HG03354 (cell line): ENCODE results near the gene GUCA2B.

Experiments
- ATAC-seq: cut with Tn5 transposase; IDR thresholded peaks from one replicate; pipeline ENCODE4 v1.9.1; 2021; ENCODE audit warnings: mild to moderate bottlenecking; ENCODE audit not compliant: unreplicated experiment, poor library complexity, severe bottlenecking

Gene GUCA2B

GRCh38 chr1:42181687-42182086 is 28.5 kb downstream of the GUCA2B start:
- ATAC-seq = no peak

DNA sequence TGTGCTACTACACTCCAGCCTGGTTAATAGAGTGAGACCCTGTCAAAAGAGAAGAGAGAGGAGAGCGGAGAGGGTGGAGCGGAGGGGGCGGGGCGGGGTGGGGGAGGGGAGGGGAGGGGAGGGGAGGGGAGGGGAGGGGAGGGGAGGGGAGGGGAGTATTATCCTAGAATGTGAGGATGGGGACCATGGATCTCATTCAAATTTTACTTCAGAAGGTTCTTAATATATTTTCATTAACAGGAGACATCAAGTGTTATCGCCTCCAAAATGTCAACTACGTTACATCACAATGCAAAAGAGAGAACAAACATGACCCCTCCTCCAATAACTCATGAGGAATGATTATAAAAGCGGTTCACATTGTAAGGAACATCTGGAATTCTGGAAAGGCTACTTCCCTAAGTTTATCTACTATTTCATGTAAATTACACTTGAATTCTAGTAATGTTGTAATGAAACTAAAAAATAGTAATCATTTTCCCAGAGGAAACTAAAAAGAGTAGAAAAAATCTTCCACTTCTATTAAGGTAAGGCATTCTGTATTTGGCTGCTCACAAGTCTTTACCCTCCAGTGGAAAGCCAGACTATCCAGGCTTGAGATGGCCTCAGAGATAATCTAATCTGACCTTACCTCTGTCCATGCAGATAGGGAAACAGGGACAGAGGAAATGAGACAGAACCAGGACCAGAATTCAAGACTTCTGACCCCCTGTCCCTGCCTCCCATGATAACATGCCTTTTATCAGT is 30.2 kb downstream of the GUCA2B start:
- ATAC-seq = no peak

DNA sequence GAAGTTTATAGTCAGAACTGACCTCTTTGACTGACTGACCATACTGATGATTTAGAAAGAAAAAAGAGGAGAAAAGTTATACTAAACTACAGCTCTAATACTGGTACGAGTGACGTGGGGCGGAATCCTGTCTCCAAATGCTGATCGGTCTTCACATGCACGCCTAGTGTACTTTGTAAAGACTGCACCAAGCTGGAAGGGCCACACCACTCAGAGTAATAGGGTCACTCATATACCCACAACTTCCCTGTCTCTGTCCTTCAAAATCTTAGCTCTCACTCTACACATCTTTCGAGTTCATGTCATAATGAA is 30.7 kb downstream of the GUCA2B start:
- ATAC-seq = no peak

GRCh38 chr1:42184616-42185015 is 31.4 kb downstream of the GUCA2B start:
- no peak for ATAC-seq

- no peak for ATAC-seq
Measured at GRCh38 chr1:42186152-42186551, 32.9 kb downstream of the GUCA2B start.

GRCh38 chr1:42189931-42190853 is 37.0 kb downstream of the GUCA2B start:
- no peak for ATAC-seq

DNA sequence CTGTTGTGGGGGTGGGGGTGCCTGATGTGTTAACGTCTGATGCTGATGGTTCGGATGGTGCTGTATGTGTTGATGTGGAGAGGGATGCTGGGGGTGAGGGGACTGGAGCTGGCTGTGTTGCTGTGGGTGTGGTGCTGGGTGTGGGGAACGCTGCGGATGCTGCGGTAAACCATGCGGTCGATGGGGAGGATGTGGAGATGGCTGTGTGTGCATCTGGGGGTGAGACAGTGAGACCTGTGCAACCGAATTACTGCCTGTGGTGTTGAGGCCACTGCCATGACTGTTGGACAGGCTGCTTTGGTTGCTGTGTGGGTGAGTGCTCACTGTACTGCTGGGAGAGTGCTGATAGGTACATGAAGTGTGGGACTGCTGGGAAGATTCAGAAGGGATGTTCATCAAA is 38.1 kb downstream of the GUCA2B start:
- ATAC-seq = no peak

DNA sequence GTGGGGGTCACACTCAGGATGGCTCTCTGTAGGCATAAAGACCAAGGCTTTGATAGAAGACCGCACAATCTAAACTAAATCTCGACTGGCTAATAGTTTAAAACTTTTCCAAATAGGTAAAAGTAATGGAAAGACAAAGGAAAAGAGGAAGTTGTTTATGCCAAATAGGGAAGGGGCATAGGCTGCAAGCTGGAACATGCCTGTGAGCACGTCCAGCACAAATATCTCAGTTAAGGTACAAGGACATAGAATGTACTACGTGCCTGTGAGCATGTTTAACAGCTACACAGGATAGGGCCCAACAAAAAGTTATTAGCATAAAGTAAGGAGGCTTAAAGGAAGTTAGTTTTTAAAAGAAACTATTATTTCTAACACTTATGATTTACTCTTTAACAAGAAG is 38.9 kb downstream of the GUCA2B start:
- ATAC-seq = no peak

GRCh38 chr1:42195841-42196240 is 42.6 kb downstream of the GUCA2B start:
- no peak for ATAC-seq

GRCh38 chr1:42198251-42198650 is 45.0 kb downstream of the GUCA2B start:
- ATAC-seq = no peak

GRCh38 chr1:42201986-42202385 is 48.8 kb downstream of the GUCA2B start:
- no peak for ATAC-seq
